ENCODE data around the gene GRM8. TPM values are rescaled to one million over a fixed set of nuclear protein-coding genes. Genes with fewer than 3 reads are reported as not detected.

Gene GRM8
- total RNA-seq, 1 donor from 2014 or later: 0.51 TPM

DNA sequence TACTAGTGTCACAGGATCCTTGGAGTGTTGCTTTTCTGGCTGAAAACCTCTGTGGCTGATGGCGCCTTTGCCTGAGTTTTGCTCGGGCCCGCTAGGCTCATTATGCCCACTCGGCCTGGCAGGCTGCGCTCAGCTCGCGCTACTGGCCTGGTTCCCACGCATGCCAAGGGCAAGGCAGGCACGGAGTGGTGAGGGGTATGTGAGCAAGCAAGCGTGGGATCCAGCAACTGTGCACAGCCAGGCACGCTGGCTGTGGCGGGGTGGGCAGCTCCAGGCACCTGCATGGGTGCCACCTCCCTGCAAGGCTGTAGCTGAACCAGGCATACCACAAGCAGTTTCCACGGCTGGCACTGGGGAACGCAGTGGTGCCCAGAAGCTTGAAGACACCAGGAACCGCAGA, 562.6 kb downstream of the GRM8 start:
- TF ChIP-seq CTCF (IDR thresholded peaks at IDR 0.05): no peak
- Mint-ChIP-seq H3K9me3 (ENCODE audit: unreplicated experiment) (no peaks in the 10 kb centered on the region), H3K36me3 (ENCODE audit: unreplicated experiment) (no peaks in the 10 kb centered on the region), H3K27ac (ENCODE audit: unreplicated experiment) (no peak overlapping the region), H3K4me1 (ENCODE audit: unreplicated experiment) (peaks cover 15% of the 10 kb centered on the region), H3K27me3 (ENCODE audit: unreplicated experiment) (no peaks in the 10 kb centered on the region), H3K4me3 (ENCODE audit: unreplicated experiment) (no peak overlapping the region)
- DNase-seq (ENCODE audit: extremely low spot score, unreplicated experiment): no peak

DNA sequence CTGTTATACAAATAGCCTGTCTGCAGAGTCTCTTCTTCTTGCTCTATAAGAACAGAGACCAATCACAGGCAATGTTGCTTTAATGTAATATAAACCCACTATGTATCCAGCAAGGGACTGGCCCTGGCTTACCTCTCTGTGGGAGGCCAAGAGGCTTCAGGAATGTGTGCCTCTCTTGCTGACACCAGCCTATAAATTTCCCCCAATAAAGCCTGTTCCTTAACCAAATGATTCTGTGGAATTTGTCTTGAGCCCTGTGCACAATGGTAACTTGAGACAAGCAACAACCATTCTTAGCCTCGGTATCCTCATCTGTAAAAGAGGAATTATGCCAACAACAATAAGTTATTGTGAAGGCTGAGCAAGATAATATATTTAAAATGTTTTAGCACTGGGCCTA, 563.7 kb downstream of the GRM8 start:
- TF ChIP-seq CTCF (IDR thresholded peaks at IDR 0.05): no peak
- peaks cover 15% of the 10 kb centered on the region for H3K4me1 Mint-ChIP-seq (ENCODE audit: unreplicated experiment)

DNA sequence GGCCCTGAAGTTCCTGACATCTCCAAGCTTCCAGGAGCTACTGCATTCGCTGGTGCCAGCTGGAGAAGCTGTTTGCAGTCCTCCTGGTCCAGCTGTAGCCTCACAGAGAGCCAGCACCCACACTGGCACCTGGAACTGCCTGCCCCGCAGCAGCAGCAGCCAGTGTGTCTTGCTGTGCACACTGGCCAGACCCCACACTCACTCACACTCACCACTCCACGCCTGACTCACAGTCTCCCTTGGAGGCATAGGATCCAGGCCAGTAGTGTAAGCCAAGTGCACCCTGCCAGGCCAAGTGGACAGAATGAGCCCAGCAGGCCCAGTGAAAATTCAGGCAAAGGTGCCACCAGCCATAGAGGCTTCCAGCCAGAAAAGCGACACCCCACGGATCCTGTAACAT, 566.3 kb downstream of the GRM8 start:
- Mint-ChIP-seq H3K4me3 (ENCODE audit: unreplicated experiment) (no peak overlapping the region), H3K27ac (ENCODE audit: unreplicated experiment) (no peak overlapping the region), H3K27me3 (ENCODE audit: unreplicated experiment) (no peaks in the 10 kb centered on the region), H3K9me3 (ENCODE audit: unreplicated experiment) (no peaks in the 10 kb centered on the region), H3K4me1 (ENCODE audit: unreplicated experiment) (peaks cover 15% of the 10 kb centered on the region), H3K36me3 (ENCODE audit: unreplicated experiment) (no peaks in the 10 kb centered on the region)
- no peak for TF ChIP-seq CTCF (IDR thresholded peaks at IDR 0.05)
- DNase-seq (ENCODE audit: extremely low spot score, unreplicated experiment): no peak

More for the DNA sequence above, 563.7 kb downstream of the GRM8 start:
- H3K27ac Mint-ChIP-seq (ENCODE audit: unreplicated experiment): no peak overlapping the region
- H3K9me3 Mint-ChIP-seq (ENCODE audit: unreplicated experiment): no peaks in the 10 kb centered on the region
- no peaks in the 10 kb centered on the region for H3K27me3 Mint-ChIP-seq (ENCODE audit: unreplicated experiment)
- DNase-seq (ENCODE audit: extremely low spot score, unreplicated experiment): no peak
- H3K4me3 Mint-ChIP-seq (ENCODE audit: unreplicated experiment): no peak overlapping the region
- no peaks in the 10 kb centered on the region for H3K36me3 Mint-ChIP-seq (ENCODE audit: unreplicated experiment)

GRCh38 chr7:126685596-126685995, 567.1 kb downstream of the GRM8 start:
- Mint-ChIP-seq H3K27me3 (ENCODE audit: unreplicated experiment) (peaks cover 3% of the 10 kb centered on the region), H3K27ac (ENCODE audit: unreplicated experiment) (no peak overlapping the region), H3K36me3 (ENCODE audit: unreplicated experiment) (no peaks in the 10 kb centered on the region), H3K4me3 (ENCODE audit: unreplicated experiment) (no peak overlapping the region), H3K9me3 (ENCODE audit: unreplicated experiment) (no peaks in the 10 kb centered on the region), H3K4me1 (ENCODE audit: unreplicated experiment) (peaks cover 15% of the 10 kb centered on the region)
- DNase-seq (ENCODE audit: extremely low spot score, unreplicated experiment): no peak
- no peak for TF ChIP-seq CTCF (IDR thresholded peaks at IDR 0.05)

GRCh38 chr7:126685018-126685573, 567.6 kb downstream of the GRM8 start:
- no peak overlapping the region for H3K27ac Mint-ChIP-seq (ENCODE audit: unreplicated experiment)
- H3K9me3 Mint-ChIP-seq (ENCODE audit: unreplicated experiment): no peaks in the 10 kb centered on the region
- H3K36me3 Mint-ChIP-seq (ENCODE audit: unreplicated experiment): no peaks in the 10 kb centered on the region
- H3K27me3 Mint-ChIP-seq (ENCODE audit: unreplicated experiment): peaks cover 3% of the 10 kb centered on the region
- no peak for TF ChIP-seq CTCF (IDR thresholded peaks at IDR 0.05)
- no peak overlapping the region for H3K4me3 Mint-ChIP-seq (ENCODE audit: unreplicated experiment)
- DNase-seq (ENCODE audit: extremely low spot score, unreplicated experiment): no peak
- H3K4me1 Mint-ChIP-seq (ENCODE audit: unreplicated experiment): peaks cover 15% of the 10 kb centered on the region
